ENCODE results near the gene CCSER1.

- no peak for TF ChIP-seq CTCF (IDR thresholded peaks at IDR 0.05)
- no peak for TF ChIP-seq POLR2A (IDR thresholded peaks at IDR 0.05)
- no peak for TF ChIP-seq POLR2AphosphoS5 (IDR thresholded peaks at IDR 0.05)
- no peak for TF ChIP-seq EP300 (IDR thresholded peaks at IDR 0.05; ENCODE audit: low read depth)
Observed at GRCh38 chr4:90840828-90841227, 713.6 kb downstream of the CCSER1 start.
